ENCODE data around the gene STIM1.
"Not testable (repeated sequence)": the region's sequence is repeated elsewhere in the genome, so short reads cannot be mapped to it uniquely, and the experiment has no call there.

The STIM1 gene

GRCh38 chr11:4008116-4008515 lies 152.7 kb downstream of the STIM1 start:
- DNase-seq = no peak
- no peak for TF ChIP-seq CTCF (IDR thresholded peaks at IDR 0.05)
- H3K36me3 ChIP-seq = no peaks in the 10 kb centered on the region
- no peaks in the 10 kb centered on the region for H3K4me1 ChIP-seq
- no peak overlapping the region for H3K4me3 ChIP-seq
- H3K27me3 ChIP-seq = no peaks in the 10 kb centered on the region
- H3K9me3 ChIP-seq = no peaks in the 10 kb centered on the region
- intact Hi-C loops (cut with DNase I; ENCODE audit: low total_unique reads) = no loop called here
- H3K27ac ChIP-seq = no peak overlapping the region

- intact Hi-C loops (cut with DNase I; ENCODE audit: low total_unique reads) = not testable (repeated sequence)
These were observed 161.1 kb downstream of the STIM1 start for GRCh38 chr11:4016602-4017001.

GRCh38 chr11:4017129-4017528 lies 161.7 kb downstream of the STIM1 start:
- no peak for TF ChIP-seq CTCF (IDR thresholded peaks at IDR 0.05)
- Histone ChIP-seq H3K9me3 (no peaks in the 10 kb centered on the region), H3K4me3 (no peak overlapping the region), H3K36me3 (no peaks in the 10 kb centered on the region), H3K4me1 (no peaks in the 10 kb centered on the region), H3K27me3 (no peaks in the 10 kb centered on the region), H3K27ac (no peak overlapping the region)
- no peak for DNase-seq
- intact Hi-C loops (cut with DNase I; ENCODE audit: low total_unique reads) = no loop called here

More at GRCh38 chr11:4016602-4017001, 161.1 kb downstream of the STIM1 start:
- not testable (repeated sequence) for H3K9me3 ChIP-seq, H3K27ac ChIP-seq, H3K4me3 ChIP-seq, H3K4me1 ChIP-seq, H3K36me3 ChIP-seq, DNase-seq, H3K27me3 ChIP-seq

GRCh38 chr11:4018641-4019040 lies 163.2 kb downstream of the STIM1 start:
- H3K9me3 ChIP-seq = no peaks in the 10 kb centered on the region
- no peak overlapping the region for H3K27ac ChIP-seq
- H3K4me1 ChIP-seq = no peaks in the 10 kb centered on the region
- H3K36me3 ChIP-seq = no peaks in the 10 kb centered on the region
- H3K4me3 ChIP-seq = no peak overlapping the region
- no peak for DNase-seq
- H3K27me3 ChIP-seq = no peaks in the 10 kb centered on the region
- intact Hi-C loops (cut with DNase I; ENCODE audit: low total_unique reads) = no loop called here
- TF ChIP-seq CTCF (IDR thresholded peaks at IDR 0.05) = no peak

GRCh38 chr11:4019891-4020290 lies 164.4 kb downstream of the STIM1 start:
- H3K4me3 ChIP-seq = no peak overlapping the region
- no peak overlapping the region for H3K27ac ChIP-seq
- intact Hi-C loops (cut with DNase I; ENCODE audit: low total_unique reads) = no loop called here
- H3K4me1 ChIP-seq = peaks cover 0 to 7% (median 3%) of the 10 kb centered on the region in 4 donors
- no peaks in the 10 kb centered on the region for H3K9me3 ChIP-seq
- H3K27me3 ChIP-seq = no peaks in the 10 kb centered on the region
- no peak for TF ChIP-seq CTCF (IDR thresholded peaks at IDR 0.05)
- peaks cover 0 to 5% (median 0%) of the 10 kb centered on the region in 3 donors for H3K36me3 ChIP-seq
- DNase-seq = no peak

- no peaks in the 10 kb centered on the region for H3K9me3 ChIP-seq
- H3K4me1 ChIP-seq = peaks cover 0 to 25% (median 19%) of the 10 kb centered on the region in 4 donors
- no peak for TF ChIP-seq CTCF (IDR thresholded peaks at IDR 0.05)
- no peak overlapping the region for H3K4me3 ChIP-seq
- intact Hi-C loops (cut with DNase I; ENCODE audit: low total_unique reads) = no loop called here
- H3K27ac ChIP-seq = no peak overlapping the region
- no peak for DNase-seq
- H3K27me3 ChIP-seq = no peaks in the 10 kb centered on the region
- peaks cover 0 to 5% (median 0%) of the 10 kb centered on the region in 3 donors for H3K36me3 ChIP-seq
These were observed 167.2 kb downstream of the STIM1 start for GRCh38 chr11:4022669-4023068.
